ENCODE results near the gene KCTD11. TPM values are rescaled to one million over a fixed set of nuclear protein-coding genes. Genes with fewer than 3 reads are reported as not detected.
A peak's percentile ranks its signal among the peaks of the same experiment; 100 is the strongest.

The KCTD11 gene
- polyA plus RNA-seq, 3 donors = 3.4 to 5.6 (median 3.6) TPM

DNA sequence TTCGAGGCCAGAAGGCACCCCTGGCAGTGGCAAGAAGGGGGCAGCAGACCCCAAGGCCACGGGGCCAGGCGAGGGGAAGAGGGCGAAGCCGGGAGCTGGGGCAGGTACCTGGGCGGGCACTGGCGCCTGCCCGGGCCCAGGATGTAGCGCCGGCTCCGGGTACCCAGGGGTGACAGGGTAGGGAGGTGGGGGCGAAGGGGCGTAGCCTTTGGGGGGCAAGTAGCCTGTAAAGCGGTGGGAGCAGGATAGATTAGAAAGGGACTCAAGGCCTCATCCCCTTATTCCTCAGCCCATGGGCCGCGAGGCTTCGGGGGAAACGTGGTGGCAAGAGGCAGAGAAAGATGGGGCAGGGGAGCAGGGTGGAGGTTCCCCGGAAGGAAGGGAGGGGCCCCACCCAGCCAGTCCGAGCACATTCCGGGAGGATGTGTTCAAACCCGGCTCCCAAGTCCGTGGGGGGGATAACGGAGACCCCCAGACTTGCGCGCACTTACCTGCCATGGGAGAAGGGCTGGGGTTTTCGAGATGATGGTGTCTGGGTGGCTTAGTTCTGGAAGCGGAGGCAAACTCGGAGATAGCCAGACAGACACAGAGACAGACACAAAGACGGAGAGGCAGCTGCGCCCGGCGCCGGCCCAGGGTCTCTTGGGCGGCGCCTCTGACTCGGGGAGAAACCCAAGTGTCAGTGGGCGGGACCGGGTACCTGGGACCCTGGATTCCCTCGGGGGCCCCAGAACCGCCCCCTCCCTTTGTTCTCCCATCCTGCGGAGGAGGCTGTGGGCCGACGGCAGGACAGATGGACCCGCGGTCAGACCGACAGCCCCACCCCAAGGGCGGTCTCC is 41.9 kb downstream of the KCTD11 start:
- intact Hi-C loops (cut with micrococcal nuclease) = loop anchor here in 1 of 2 donors (5.0 kb wide), 1 partner anchor 42 kb away; the partner anchor contains the start of gene KCTD11
- peak overlapping the region; percentile 97 for H2AFZ ChIP-seq (ENCODE audit: insufficient read depth, low read depth, low read length, poor library complexity, severe bottlenecking)

More for the DNA sequence above, 41.9 kb downstream of the KCTD11 start:
- Histone ChIP-seq H3K27ac (ENCODE audit: low read depth in 1 of 2, low read length in 2 of 2) (peak overlapping the region; percentile 16 to 81), H3K4me2 (replicated peaks; ENCODE audit: extremely low read depth, low read length, poor library complexity, severe bottlenecking) (peak overlapping the region; percentile 99), H3K79me2 (ENCODE audit: insufficient read depth, low read length) (no peaks in the 10 kb centered on the region), H4K20me1 (ENCODE audit: insufficient read depth, low read length) (no peaks in the 10 kb centered on the region), H3K4me1 (ENCODE audit: control insufficient read depth in 1 of 2, insufficient read depth in 2 of 2, low read length in 2 of 2) (peaks cover 15 to 19% of the 10 kb centered on the region in 2 donors), H3K27me3 (ENCODE audit: control insufficient read depth in 2 of 2, insufficient read depth in 2 of 2, low read length in 2 of 2) (no peaks in the 10 kb centered on the region), H3K9ac (ENCODE audit: insufficient read depth, low read length, poor library complexity, severe bottlenecking) (peak overlapping the region; percentile 69), H3K36me3 (replicated peaks in 1 of 2; ENCODE audit: control insufficient read depth in 1 of 2, insufficient read depth in 2 of 2, low read length in 2 of 2) (peaks cover 25 to 39% of the 10 kb centered on the region in 2 donors), H3K9me3 (replicated peaks in 1 of 2; ENCODE audit: control insufficient read depth in 1 of 2, insufficient read depth in 1 of 2, low read length in 2 of 2) (no peaks in the 10 kb centered on the region), H3K4me3 (replicated peaks in 1 of 3; ENCODE audit: low read depth in 2 of 3, low read length in 3 of 3) (peak overlapping the region; percentile 61 to 94 (median 79))
- Mint-ChIP-seq H3K36me3 (peaks cover 38 to 40% of the 10 kb centered on the region in 2 donors), H3K27ac (peak overlapping the region in 6 of 7 donors; percentile 46 to 91 (median 64)), H3K4me3 (peak overlapping the region; percentile 85 to 95), H3K9me3 (peaks cover 0 to 2% (median 0%) of the 10 kb centered on the region in 7 donors), H3K4me1 (peaks cover 15% of the 10 kb centered on the region), H3K27me3 (ENCODE audit: low read depth in 3 of 3) (peaks cover 0 to 5% (median 3%) of the 10 kb centered on the region in 3 donors)
- DNase-seq = no peak
- 6% methylated on average over 38 of the region's 48 CpGs for WGBS (ENCODE audit: insufficient coverage)
- TF ChIP-seq, protein P1, sequence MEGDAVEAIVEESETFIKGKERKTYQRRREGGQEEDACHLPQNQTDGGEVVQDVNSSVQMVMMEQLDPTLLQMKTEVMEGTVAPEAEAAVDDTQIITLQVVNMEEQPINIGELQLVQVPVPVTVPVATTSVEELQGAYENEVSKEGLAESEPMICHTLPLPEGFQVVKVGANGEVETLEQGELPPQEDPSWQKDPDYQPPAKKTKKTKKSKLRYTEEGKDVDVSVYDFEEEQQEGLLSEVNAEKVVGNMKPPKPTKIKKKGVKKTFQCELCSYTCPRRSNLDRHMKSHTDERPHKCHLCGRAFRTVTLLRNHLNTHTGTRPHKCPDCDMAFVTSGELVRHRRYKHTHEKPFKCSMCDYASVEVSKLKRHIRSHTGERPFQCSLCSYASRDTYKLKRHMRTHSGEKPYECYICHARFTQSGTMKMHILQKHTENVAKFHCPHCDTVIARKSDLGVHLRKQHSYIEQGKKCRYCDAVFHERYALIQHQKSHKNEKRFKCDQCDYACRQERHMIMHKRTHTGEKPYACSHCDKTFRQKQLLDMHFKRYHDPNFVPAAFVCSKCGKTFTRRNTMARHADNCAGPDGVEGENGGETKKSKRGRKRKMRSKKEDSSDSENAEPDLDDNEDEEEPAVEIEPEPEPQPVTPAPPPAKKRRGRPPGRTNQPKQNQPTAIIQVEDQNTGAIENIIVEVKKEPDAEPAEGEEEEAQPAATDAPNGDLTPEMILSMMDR (IDR thresholded peaks at IDR 0.05) = no peak
